Astrocyte of the cerebellum (primary cell): ENCODE measurements around the gene NUCB1.
"Not testable (repeated sequence)": the region's sequence is repeated elsewhere in the genome, so short reads cannot be mapped to it uniquely, and the experiment has no call there.

Experiments used
- DNase-seq: peaks from one replicate; pipeline ENCODE4 v3.0.0-alpha.2; 2011; ENCODE audit warnings: low read depth
- H3K4me3 ChIP-seq: 2 replicates; pipeline ENCODE4 v1.5.1; 2011; ENCODE audit warnings: mild to moderate bottlenecking, low read depth, low read length, moderate library complexity
- in situ Hi-C: cut with HindIII; loops from 2 replicates; pipeline ENCODE4 v1.10.0; 2017; ENCODE audit warnings: low sequenced_read_pairs
- TF ChIP-seq, protein P1 (sequence below): IDR thresholded peaks from 2 replicates; pipeline ENCODE4 v1.5.1; 2012; ENCODE audit warnings: low read length, low read depth, moderate library complexity, mild to moderate bottlenecking; ENCODE audit errors: missing control alignments

NUCB1 gene

DNA sequence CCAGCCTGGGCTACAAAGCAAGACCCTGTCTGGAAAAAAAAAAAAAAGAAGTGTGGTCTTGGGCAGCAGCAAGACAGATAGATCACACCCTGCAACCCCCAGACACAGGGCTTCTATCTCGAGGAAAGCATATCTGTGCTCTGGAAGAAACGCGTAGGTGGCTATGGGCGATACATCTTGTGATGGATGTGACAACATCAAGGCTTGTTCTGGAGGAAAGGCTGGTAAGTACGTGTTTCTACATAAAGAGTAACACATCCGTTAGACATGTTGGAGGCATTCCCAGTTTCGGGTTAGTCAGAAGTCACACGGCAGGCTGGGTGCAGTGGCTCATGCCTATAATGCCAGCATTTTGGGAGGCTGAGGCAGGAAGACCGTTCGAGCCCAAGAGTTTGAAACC lies 26.8 kb downstream of the NUCB1 start:
- no peak overlapping the region for H3K4me3 ChIP-seq

DNA sequence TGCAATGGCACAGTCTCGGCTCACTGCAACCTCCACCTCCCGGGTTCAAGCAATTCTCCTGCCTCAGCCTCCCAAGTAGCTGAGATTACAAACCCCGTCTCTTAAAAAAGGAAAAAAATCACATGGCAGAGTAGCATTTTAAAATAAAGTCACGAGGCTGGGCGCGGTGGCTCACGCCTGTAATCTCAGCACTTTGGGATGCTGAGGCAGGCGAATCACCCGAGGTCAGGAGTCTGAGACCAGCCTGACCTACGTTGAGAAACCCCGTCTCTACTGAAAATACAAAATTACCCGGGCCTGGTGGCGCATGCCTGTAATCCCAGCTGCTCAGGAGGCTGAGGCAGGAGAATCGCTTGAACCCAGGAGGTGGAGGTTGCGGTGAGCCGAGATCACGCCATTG lies 27.6 kb downstream of the NUCB1 start:
- H3K4me3 ChIP-seq, in situ Hi-C loops, DNase-seq: not testable (repeated sequence)

More for the DNA sequence above, 26.8 kb downstream of the NUCB1 start:
- in situ Hi-C loops = no loop called here
- TF ChIP-seq, protein P1, sequence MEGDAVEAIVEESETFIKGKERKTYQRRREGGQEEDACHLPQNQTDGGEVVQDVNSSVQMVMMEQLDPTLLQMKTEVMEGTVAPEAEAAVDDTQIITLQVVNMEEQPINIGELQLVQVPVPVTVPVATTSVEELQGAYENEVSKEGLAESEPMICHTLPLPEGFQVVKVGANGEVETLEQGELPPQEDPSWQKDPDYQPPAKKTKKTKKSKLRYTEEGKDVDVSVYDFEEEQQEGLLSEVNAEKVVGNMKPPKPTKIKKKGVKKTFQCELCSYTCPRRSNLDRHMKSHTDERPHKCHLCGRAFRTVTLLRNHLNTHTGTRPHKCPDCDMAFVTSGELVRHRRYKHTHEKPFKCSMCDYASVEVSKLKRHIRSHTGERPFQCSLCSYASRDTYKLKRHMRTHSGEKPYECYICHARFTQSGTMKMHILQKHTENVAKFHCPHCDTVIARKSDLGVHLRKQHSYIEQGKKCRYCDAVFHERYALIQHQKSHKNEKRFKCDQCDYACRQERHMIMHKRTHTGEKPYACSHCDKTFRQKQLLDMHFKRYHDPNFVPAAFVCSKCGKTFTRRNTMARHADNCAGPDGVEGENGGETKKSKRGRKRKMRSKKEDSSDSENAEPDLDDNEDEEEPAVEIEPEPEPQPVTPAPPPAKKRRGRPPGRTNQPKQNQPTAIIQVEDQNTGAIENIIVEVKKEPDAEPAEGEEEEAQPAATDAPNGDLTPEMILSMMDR = no peak
- DNase-seq = peak; percentile 82

DNA sequence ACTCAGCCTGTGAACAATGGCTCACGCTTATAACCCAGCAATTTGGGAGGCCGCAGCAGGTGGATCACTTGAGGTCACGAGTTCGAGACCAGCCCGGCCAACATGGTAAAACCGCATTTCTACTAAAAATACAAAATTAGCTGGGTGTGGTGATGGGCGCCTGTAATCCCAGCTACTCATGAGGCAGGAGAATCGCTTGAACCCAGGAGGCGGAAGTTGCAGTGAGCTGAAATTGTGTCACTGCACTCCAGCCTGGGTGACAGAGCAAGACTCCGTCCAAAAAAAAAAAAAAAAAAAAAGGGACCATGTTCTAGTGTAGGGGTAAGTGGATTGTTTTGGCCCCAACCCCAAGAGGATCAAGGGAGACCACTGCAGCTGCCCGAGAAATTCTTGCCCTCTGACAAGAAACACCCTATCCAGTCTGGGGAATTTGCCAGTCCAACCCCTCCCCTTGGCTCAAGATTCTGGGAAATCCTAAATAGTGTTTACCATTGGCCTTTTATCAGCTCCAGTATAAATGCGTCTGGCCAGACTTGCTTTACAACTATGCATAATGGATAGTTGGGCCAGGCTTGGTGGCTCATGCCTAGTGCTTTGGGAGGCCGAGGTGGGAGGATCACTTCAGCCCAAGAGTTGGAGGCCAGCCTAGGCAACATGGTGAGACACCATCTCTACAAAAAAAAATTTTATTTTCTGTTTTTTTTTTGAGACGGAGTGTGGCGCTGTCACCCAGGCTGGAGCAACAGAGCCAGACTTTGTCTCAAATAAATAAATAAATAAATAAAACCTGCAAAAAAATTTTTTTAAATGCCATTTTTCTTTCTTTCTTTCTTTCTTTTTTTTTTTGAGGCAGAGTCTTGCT lies 28.3 kb downstream of the NUCB1 start:
- H3K4me3 ChIP-seq = no peak overlapping the region
- in situ Hi-C loops = no loop called here
- TF ChIP-seq, protein P1 = no peak
- no peak for DNase-seq

DNA sequence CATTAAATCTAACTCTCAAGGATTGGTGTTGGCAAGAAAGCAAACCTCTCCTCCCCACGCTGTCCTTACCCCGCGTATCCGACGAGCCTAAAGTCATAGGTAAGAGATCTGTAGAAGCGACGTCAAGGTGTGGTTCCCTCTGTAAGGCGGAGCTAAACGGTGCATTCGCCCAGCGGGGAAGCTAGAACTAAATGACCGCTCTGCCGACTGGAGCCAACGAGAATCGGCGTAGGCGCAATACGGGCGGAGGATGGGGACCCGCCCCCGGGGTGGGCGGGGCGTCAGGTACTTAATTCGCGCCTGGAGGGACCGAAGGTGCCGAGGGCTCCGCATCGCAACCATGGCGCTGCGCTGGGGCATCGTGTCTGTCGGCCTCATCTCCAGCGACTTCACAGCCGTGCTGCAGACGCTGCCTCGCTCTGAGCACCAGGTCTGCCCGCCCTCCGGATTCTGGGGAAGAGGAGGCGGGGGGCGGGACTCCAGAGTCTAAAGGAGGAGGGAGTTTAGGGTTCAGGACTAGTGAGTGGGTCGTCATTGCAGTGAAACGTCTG lies 33.3 kb downstream of the NUCB1 start, which contains the start of gene DHDH:
Gene DHDH (plus strand): TSS at position 318 of the 551 bp plus-strand sequence. CDS start 23 bp downstream, at position 341.
- in situ Hi-C loops = no loop called here
- DNase-seq = no peak
- peak within 1 kb of the TSS; percentile 45 for H3K4me3 ChIP-seq
- TF ChIP-seq, protein P1 = no peak

DNA sequence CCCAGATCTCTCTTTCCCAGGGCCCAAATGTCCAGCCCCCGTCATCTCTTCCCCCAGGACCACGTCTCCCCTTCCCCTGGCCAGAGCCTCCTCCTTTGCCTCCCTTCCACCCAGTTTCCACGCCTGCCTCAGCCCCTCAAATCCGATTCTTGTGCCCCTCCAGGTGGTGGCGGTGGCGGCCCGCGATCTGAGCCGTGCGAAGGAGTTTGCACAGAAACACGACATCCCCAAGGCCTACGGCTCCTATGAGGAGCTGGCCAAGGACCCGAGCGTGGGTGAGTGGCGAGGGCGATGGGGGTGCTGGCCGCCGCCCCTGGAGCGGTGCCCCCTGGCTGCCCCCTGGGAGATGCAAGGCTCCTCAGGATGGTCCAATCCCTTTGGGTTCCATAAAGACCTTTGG lies 34.7 kb downstream of the NUCB1 start:
- no peak overlapping the region for H3K4me3 ChIP-seq
- in situ Hi-C loops = no loop called here
- TF ChIP-seq, protein P1 = peak; percentile 3
- DNase-seq = no peak

DNA sequence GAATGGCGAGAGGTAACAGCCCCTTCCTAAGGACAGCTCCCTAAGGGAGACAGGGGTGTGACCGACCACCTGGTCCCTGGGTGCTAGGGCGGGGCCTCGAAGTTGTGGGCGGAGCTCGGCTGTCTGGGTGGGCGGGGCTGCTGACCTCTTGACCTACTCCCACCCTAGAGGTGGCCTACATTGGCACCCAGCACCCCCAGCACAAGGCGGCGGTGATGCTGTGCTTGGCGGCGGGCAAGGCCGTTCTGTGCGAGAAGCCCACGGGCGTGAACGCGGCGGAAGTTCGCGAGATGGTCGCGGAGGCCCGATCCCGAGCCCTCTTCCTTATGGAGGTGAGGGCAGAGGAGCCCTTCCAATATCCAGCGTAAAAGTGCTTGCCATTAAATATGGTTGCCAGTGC lies 35.8 kb downstream of the NUCB1 start:
- TF ChIP-seq, protein P1 = no peak
- in situ Hi-C loops = no loop called here
- DNase-seq = no peak

DNA sequence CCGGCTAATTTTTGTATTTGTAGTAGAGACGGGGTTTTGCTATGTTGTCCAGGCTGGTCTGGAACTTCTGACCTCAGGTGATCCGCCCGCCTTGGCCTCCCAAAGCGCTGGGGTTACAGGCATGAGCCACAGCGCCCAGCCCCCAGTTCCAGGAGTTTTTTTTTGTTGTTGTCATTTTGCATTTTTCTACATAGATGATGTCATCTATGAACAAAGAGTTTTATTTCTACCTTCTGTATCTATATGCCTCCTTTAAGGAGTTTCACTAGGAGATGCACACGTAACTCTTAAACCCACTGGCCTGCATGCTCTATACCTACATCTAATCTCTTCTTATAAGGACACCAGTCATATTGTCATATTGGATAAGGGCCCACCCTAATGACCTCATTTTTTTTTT lies 38.1 kb downstream of the NUCB1 start:
- no peak for DNase-seq
- in situ Hi-C loops = no loop called here
- no peak overlapping the region for H3K4me3 ChIP-seq
- TF ChIP-seq, protein P1 = no peak

More for the DNA sequence above, 35.8 kb downstream of the NUCB1 start:
- no peak overlapping the region for H3K4me3 ChIP-seq
